GM15510 (cell line): ENCODE results near the gene NIM1K.

Experiments
- POLR2A ChIP-seq: IDR thresholded peaks from 3 replicates; pipeline ENCODE4 v1.6.1; 2011; ENCODE audit warnings: borderline replicate concordance; ENCODE audit not compliant: insufficient read length; ENCODE audit errors: extremely low read depth

NIM1K gene

DNA sequence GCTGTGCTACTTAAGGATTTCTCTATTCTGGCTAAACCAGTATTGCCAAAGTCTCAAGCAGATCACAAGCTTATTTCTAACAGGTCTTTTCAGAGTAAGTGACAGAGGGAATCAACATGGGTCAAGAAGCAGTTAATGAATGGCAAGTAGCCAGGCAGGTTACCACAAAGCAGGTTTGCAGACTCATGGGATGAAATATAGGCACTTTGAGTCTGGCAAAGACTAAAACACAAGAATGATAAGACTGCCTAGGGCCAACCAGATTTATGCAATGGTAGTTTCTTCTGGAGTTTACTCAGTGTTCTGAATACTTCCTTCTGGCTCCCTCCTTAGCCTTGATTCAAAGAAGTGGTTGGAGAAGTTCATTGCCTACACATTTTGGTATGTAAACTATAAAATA lies 117.6 kb downstream of the NIM1K start:
- no peak for TF ChIP-seq POLR2A

DNA sequence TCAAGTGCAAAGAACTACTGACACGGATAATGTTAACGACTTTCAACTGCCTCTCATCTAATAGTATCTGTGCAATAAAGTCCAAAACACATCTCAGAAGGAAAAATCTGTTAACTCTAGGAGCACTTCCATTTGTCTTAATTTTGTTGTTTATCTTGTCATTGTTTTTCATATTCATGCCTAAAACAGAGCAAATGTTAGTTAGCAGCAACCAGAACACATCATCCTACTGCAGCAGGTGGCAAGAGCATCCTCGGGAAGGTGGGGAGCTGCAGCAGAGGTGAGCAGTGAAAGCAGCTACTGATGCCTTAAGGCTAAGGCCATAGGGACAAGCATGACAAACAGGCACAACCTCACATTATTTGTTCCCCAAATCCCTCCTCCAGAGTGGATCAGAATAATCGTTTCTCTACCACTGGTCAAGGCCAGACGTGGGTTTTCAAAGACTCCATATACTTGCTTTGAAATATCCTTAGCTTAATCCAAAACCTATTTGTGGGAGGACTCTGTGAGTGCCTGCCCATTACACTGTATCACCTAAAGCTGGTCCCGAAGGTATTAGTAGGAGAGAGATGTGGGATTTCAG lies 120.1 kb downstream of the NIM1K start:
- no peak for TF ChIP-seq POLR2A

DNA sequence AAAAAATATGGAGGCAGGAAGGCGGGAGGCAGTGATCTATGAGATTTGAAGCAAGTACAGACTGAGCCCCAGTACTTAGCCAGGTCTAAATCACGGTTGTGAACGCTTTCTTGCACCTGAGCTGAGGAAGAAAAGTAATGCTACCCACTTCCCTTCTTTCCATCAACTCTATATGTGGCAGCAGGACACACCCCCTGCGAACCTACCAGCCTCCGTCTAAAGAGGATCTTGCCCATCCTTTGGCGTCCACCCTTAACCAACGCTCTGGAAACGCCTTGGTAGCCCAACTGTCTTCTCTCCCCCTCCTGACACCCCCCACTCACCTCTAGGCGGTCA lies 120.6 kb downstream of the NIM1K start:
- TF ChIP-seq POLR2A, result no peak

DNA sequence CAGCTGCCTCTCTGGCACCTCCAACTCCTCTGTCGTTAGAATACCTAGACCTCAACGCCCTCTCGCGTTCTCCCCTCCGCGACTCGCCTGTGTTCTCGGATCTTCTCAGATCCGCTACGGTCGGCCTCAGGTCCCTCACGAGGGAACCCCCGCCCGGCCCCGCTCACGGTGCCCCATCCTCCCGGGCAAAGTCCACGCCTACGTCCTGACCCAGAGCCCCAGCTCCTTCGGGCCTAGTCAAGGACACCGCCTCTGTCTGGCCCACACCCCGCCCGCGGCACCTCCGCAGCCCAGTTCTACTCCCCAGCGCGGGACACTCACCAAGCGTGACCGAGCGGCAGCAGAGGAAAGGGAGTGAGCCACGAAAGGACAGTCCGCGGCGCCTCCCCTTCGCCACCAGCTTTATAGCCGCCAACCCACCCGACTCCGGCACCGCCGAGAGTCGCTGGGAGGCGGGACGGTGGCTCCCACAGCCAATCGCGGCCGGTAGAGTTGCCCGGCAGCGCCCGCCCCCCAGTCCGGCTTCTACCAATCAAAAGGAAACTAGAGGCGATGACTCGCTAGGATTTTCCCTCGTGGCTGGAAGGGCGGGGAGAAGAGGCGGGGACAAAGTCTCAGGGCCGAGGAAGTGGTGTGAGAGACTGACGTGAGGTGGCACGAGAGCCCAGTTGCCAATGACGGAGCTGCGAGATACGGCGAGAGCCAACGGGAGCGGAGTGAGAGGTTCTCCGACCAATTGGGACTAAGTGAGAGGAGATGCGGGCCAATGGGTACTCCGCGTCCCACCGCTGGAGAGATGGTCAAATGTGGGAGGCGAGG lies 121.2 kb downstream of the NIM1K start, which contains the start of gene HMGCS1:
HMGCS1 (minus strand) TSS at position 378 of the 819 bp plus-strand sequence. CDS start 14,447 bp downstream, outside the sequence.
- TF ChIP-seq POLR2A, result peak; percentile 97

DNA sequence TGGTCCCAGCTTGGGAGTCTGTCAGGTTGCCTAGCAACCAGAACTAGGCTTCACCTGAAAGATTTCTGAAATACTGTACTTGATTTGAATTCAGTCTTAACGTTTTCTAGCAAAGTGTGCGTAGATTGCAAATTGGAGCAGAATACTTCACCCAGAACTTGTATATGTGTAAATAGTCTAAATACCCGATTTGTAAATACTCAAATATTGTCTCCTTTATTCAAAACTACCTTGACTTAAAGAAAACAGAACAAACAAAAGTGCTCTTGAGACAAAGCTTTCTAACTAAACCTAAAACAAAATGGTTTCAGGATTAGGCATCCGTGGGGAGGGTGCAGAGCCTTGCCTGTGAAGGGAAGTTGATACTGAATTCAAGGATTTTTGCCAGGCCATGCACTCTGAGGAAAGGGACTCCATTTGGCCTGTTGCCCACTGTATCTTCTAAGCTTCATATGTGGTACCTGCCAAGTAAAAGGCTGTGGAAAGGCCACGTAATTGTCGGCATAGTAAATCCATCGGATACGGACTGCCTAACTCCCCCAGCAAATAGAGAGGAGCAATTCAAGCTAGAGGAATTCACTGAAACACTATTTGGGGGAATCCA lies 121.9 kb downstream of the NIM1K start:
- no peak for TF ChIP-seq POLR2A

DNA sequence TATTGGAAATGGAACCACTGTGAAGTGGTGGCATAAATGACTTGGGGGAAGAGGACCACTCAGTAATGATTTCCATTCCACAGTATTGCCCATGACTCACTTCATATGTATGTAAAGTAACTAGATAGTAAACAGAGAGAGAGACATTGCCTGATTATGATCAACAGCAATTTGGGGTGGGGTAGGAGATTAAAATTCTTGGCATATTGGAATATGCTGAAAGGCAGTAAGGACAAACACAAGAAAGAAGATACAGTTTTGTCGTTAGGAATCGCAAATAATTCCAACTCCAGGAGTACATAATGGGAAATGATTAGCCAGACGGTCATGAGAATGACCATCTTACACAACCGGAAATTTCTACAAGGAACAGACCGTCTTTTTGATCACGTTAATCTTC lies 122.7 kb downstream of the NIM1K start:
- TF ChIP-seq POLR2A, result no peak

DNA sequence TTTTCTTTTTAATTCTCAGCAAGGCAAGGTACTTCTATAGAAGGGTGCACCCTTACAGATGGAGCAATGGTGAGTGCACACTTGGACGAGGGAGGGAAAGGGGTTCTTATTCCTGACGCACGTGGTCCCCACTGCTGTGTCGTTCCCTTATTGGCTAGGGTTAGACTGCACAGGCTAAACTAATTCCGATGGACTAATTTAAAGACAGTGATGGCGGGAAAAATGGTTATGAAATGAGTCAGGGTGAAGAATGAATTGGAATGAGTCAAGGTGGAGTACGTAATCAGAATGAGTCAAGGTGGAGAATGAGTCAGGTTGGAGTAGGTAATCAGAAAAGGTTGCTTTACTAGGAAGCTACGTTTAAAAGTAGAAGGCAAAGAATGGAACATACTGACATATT lies 123.2 kb downstream of the NIM1K start:
- no peak for TF ChIP-seq POLR2A

DNA sequence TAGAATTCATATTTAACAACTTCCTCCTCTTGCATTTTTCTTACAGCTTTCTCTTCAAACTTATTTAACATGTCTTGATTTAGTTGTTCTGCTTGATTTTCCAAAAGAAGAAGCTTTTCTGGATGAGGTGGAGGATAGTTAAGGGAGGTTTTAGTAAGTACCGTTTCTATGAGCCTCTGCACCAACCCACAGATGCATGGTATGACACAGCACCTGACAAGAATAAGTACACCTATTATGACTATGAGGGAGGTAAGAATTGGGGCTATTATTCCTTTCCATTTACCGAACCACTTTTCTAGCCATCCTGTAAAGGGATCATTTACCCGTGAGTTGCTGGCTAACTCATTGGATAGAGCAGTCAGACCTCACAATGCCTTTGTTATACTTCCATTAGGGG lies 123.7 kb downstream of the NIM1K start:
- TF ChIP-seq POLR2A, result no peak

DNA sequence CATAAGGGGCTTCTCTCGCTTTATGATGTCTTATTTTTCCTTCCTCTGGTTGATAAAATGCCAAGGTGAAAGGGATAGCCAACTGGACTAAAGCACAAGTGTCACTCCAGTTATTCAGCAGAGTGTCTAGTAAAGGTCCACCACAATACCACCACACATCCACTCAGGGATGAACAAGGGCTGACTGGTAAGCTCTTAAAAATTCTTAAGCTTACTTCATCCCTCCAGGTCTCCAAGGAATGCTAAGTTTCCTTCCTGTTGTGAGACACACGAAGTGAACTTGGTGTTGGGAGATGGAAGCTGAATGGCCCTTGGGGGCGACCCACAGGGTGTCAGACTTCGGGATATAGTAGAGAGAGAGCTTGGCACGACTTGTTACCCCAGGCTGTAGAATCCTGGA lies 124.4 kb downstream of the NIM1K start:
- TF ChIP-seq POLR2A, result no peak

DNA sequence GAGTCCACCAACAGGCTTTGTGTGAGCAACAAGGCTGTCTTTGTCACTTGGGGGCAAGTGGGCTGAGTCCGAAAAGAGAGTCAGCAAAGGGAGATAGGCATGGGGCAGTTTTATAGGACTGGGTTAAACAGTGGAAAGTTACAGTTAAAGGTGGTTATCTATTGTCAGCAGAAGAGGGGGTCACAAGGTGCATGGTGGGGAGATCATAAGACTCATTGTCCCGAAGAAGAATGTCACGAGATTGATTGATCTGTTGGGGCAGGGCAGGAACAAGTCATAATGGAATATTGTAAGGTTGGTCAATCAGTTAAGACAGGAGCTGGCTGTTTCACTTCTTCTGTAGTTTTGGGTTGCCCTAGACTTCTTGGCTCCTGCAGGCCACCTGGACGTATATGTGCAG lies 128.8 kb downstream of the NIM1K start:
- TF ChIP-seq POLR2A, result no peak
